Measurements from ENCODE around the gene PSME3. TPM values are rescaled to one million over a fixed set of nuclear protein-coding genes. Genes with fewer than 3 reads are reported as not detected.

Gene PSME3
- total RNA-seq, 1 experiment from 2014 or later = 222 TPM

- no peak overlapping the region for H4K91ac ChIP-seq (ENCODE audit: insufficient read length, low read depth, low read length)
- H2BK12ac ChIP-seq (ENCODE audit: insufficient read length, low read depth, low read length) = no peak overlapping the region
- no peak overlapping the region for H3K56ac ChIP-seq (ENCODE audit: insufficient read length, low read depth, low read length)
- H3K27ac Mint-ChIP-seq = no peak overlapping the region; a peak in 1 of 7 replicates
- no peak overlapping the region; a peak in 1 of 5 replicates for H3K4me3 Mint-ChIP-seq
- H3K4me1 Mint-ChIP-seq = peaks cover 9 to 12% of the 10 kb centered on the region in 2 experiments
- H3K4ac ChIP-seq (ENCODE audit: low read depth, low read length) = no peak overlapping the region
- no peaks in the 10 kb centered on the region for H3K23me2 ChIP-seq (ENCODE audit: insufficient read length, low read depth, low read length, poor library complexity, severe bottlenecking)
- H2BK20ac ChIP-seq (ENCODE audit: low read depth, low read length, poor library complexity, severe bottlenecking) = no peak overlapping the region
- H3K9me3 ChIP-seq (ENCODE audit: control insufficient read depth, low read depth, low read length) = no peaks in the 10 kb centered on the region
- H3K14ac ChIP-seq (ENCODE audit: insufficient read depth, low read length) = no peak overlapping the region
- no peaks in the 10 kb centered on the region for H3K27me3 ChIP-seq (ENCODE audit: insufficient read depth, low read length)
- H3K9me3 Mint-ChIP-seq = no peaks in the 10 kb centered on the region
- H4K5ac ChIP-seq (ENCODE audit: insufficient read length, low read depth, low read length) = no peak overlapping the region
- H4K8ac ChIP-seq (replicated peaks; ENCODE audit: insufficient read length, low read depth, low read length) = no peak overlapping the region
- no peak overlapping the region for H2BK5ac ChIP-seq (ENCODE audit: insufficient read length, low read length)
- 100% methylated on average over 2 of the region's 15 CpGs for WGBS (ENCODE audit: extremely low coverage, insufficient read length, low lambda C conversion rate)
- peaks cover 3% of the 10 kb centered on the region; the same call in 1 of the 2 replicates for H3K27me3 Mint-ChIP-seq (ENCODE audit: low read depth)
- H3K36me3 Mint-ChIP-seq (ENCODE audit: insufficient read depth in 1 of 3, low read depth in 3 of 3) = no peaks in the 10 kb centered on the region
- DNase-seq = no peak
- no peaks in the 10 kb centered on the region for H3K79me1 ChIP-seq (ENCODE audit: insufficient read depth, low read depth, low read length, poor library complexity, severe bottlenecking)
- H3K4me1 ChIP-seq (ENCODE audit: insufficient read depth, low read length) = no peaks in the 10 kb centered on the region; the same call in 1 of the 2 replicates
- H3K23ac ChIP-seq (ENCODE audit: insufficient read length, low read depth, low read length) = no peak overlapping the region
- H3K27ac ChIP-seq (ENCODE audit: insufficient read length, low read depth, low read length) = no peak overlapping the region
- no peak overlapping the region for H3T11ph ChIP-seq (ENCODE audit: low read length)
- no peak overlapping the region for H2AK5ac ChIP-seq (ENCODE audit: insufficient read length, low read length)
- no peak for TF ChIP-seq CTCF (conservative IDR thresholded peaks at IDR 0.05)
- H2BK120ac ChIP-seq (ENCODE audit: low read depth, low read length, poor library complexity, severe bottlenecking) = no peak overlapping the region
- H3K9ac ChIP-seq (ENCODE audit: extremely low read depth, insufficient read length, low read length) = no peak overlapping the region
- no peak overlapping the region for H2BK15ac ChIP-seq (ENCODE audit: low read depth, low read length)
- no peak overlapping the region for H3K18ac ChIP-seq (ENCODE audit: insufficient read length, low read depth, low read length)
- H4K20me1 ChIP-seq (ENCODE audit: control insufficient read depth, insufficient read depth, insufficient read length) = no peaks in the 10 kb centered on the region
- H2AFZ ChIP-seq (ENCODE audit: low read length) = no peak overlapping the region
- no peaks in the 10 kb centered on the region for H3K79me2 ChIP-seq (ENCODE audit: insufficient read depth, low read length)
- H3K4me2 ChIP-seq (ENCODE audit: insufficient read depth, insufficient read length, low read length) = no peak overlapping the region
These were observed 53.3 kb downstream of the PSME3 start for GRCh38 chr17:42886283-42887176.
